ENCODE data around the gene IRF2BP2. TPM values are rescaled to one million over a fixed set of nuclear protein-coding genes. Genes with fewer than 3 reads are reported as not detected.
A peak's percentile ranks its signal among the peaks of the same experiment; 100 is the strongest.

IRF2BP2 gene
- total and polyA plus RNA-seq, 7 donors = 53.6 to 116 (median 73.4) TPM

- no peaks in the 10 kb centered on the region for H3K27me3 ChIP-seq (ENCODE audit: insufficient read depth in 3 of 3, low read length in 2 of 3)
- DNase-seq (peak in 1 of 2 donors; percentile 36), ATAC-seq (no peak)
- intact Hi-C loops (cut with DNase I) = no loop called here
- H3K9me3 ChIP-seq = no peaks in the 10 kb centered on the region
- peaks cover 52% of the 10 kb centered on the region for H3K4me1 ChIP-seq
- H3K4me3 ChIP-seq = peak overlapping the region; percentile 32
- peak overlapping the region; percentile 97 for H3K27ac ChIP-seq
- 23 to 37% (median 29%) methylated on average over 4 of the region's 4 CpGs for WGBS, 3 donors
- TF ChIP-seq CTCF (IDR thresholded peaks at IDR 0.05) = no peak
- no peaks in the 10 kb centered on the region for H3K36me3 ChIP-seq (ENCODE audit: insufficient read depth in 1 of 2, low read depth in 1 of 2)
These were observed 25.1 kb downstream of the IRF2BP2 start for GRCh38 chr1:234584926-234585325.

- no peaks in the 10 kb centered on the region for H3K36me3 ChIP-seq (ENCODE audit: insufficient read depth in 1 of 2, low read depth in 1 of 2)
- TF ChIP-seq CTCF (IDR thresholded peaks at IDR 0.05) = no peak
- intact Hi-C loops (cut with DNase I) = no loop called here
- H3K4me3 ChIP-seq = peak overlapping the region; percentile 32
- ATAC-seq = no peak
- H3K9me3 ChIP-seq = no peaks in the 10 kb centered on the region
- WGBS, 3 donors = 23 to 28% (median 27%) methylated on average over 6 of the region's 6 CpGs
- H3K27ac ChIP-seq = peak overlapping the region; percentile 97
- DNase-seq = no peak
- no peaks in the 10 kb centered on the region for H3K27me3 ChIP-seq (ENCODE audit: insufficient read depth in 3 of 3, low read length in 2 of 3)
- peaks cover 51% of the 10 kb centered on the region for H3K4me1 ChIP-seq
These were observed 25.6 kb downstream of the IRF2BP2 start for GRCh38 chr1:234584420-234584805.

GRCh38 chr1:234583755-234584419, 26.1 kb downstream of the IRF2BP2 start:
- H3K27ac ChIP-seq = peak overlapping the region; percentile 97
- H3K36me3 ChIP-seq (ENCODE audit: insufficient read depth in 1 of 2, low read depth in 1 of 2) = no peaks in the 10 kb centered on the region
- WGBS, 3 donors = 29 to 39% (median 37%) methylated on average over 9 of the region's 9 CpGs
- no peak for TF ChIP-seq CTCF (IDR thresholded peaks at IDR 0.05)
- ATAC-seq (peak; percentile 45 to 57 (median 54)), DNase-seq (peak; percentile 64 to 73)
- peak overlapping the region; percentile 34 for H3K4me3 ChIP-seq
- no peaks in the 10 kb centered on the region for H3K27me3 ChIP-seq (ENCODE audit: insufficient read depth in 3 of 3, low read length in 2 of 3)
- H3K4me1 ChIP-seq = peaks cover 51% of the 10 kb centered on the region
- intact Hi-C loops (cut with DNase I) = loop anchor here (2.0 kb wide), 2 partner anchors 43 to 51 kb away; no protein-coding TSS in a partner anchor
- no peaks in the 10 kb centered on the region for H3K9me3 ChIP-seq

- Histone ChIP-seq H3K27ac (peak overlapping the region; percentile 97), H3K4me3 (peak overlapping the region; percentile 34), H3K9me3 (no peaks in the 10 kb centered on the region), H3K27me3 (ENCODE audit: insufficient read depth in 3 of 3, low read length in 2 of 3) (no peaks in the 10 kb centered on the region), H3K4me1 (peaks cover 51% of the 10 kb centered on the region), H3K36me3 (ENCODE audit: insufficient read depth in 1 of 2, low read depth in 1 of 2) (no peaks in the 10 kb centered on the region)
- TF ChIP-seq CTCF (IDR thresholded peaks at IDR 0.05) = no peak
- peak; percentile 58 to 76 (median 64) for ATAC-seq
- DNase-seq = peak; percentile 32 to 75
- 17 to 29% (median 28%) methylated on average over 9 of the region's 9 CpGs for WGBS, 3 donors
- intact Hi-C loops (cut with DNase I) = loop anchor here (2.0 kb wide), 2 partner anchors 42 to 50 kb away; no protein-coding TSS in a partner anchor
These were observed 27.2 kb downstream of the IRF2BP2 start for GRCh38 chr1:234582681-234583301.
